HG03060 (cell line): ENCODE measurements around the gene LIPN.

Source experiments
- ATAC-seq: cut with Tn5 transposase; IDR thresholded peaks from one replicate; pipeline ENCODE4 v1.9.1; 2021; ENCODE audit warnings: low read depth, moderate number of reproducible peaks; ENCODE audit not compliant: unreplicated experiment

LIPN gene

DNA sequence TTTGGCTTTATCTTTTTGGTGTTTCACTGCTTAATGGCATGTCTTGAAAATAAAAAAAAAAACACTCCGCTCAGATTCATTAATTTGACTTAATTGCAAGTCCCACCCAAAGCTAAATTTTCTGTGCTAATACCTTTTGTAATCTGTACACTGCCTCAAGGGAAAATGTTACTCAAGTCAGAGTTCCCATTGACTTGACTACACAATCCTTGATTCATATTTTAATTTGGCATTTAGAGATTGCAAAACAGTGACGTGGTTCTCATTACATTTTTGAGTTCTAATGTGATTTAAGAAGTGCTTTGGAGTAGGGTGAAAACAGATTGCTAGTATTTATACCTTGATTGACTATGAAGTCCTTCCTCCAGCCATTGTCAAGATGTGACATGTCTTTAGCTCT is 21.4 kb downstream of the LIPN start:
- ATAC-seq: no peak

DNA sequence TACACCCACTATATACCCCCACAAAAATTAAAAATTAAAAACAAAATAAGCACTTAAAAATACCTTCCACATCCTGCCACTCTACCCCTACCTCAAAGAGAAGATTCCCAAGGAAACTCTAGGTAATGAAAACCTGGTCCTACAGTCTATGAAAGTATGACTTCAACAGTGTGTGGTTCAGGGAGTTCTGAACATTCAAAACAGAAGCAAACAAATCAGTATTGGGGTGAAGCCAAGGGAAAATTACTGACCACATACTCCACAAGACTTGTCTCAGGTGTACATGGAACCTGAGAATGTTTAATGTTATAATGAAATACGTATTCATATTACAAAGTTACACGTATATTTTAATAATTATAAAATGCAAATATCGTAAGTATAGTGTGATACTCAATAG is 22.4 kb downstream of the LIPN start:
- no peak for ATAC-seq

DNA sequence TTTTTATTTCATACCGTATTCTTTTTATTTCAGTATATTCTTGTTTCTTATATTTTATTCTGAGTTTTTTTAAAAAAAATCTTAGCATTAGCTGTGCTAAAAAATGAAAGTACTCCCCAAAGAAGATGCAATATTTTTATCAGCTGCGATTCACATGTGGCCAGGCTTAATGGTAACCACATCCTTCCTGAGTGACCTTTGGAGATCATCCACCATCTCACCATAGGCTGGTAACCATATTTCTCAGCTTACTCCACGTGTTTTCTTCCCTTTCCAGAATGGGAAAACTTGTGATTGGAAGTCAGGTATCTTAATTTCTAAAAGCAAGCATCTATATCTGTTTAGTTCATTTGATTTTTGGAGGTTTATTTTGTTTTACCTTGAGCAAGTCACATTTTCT is 23.9 kb downstream of the LIPN start:
- no peak for ATAC-seq

DNA sequence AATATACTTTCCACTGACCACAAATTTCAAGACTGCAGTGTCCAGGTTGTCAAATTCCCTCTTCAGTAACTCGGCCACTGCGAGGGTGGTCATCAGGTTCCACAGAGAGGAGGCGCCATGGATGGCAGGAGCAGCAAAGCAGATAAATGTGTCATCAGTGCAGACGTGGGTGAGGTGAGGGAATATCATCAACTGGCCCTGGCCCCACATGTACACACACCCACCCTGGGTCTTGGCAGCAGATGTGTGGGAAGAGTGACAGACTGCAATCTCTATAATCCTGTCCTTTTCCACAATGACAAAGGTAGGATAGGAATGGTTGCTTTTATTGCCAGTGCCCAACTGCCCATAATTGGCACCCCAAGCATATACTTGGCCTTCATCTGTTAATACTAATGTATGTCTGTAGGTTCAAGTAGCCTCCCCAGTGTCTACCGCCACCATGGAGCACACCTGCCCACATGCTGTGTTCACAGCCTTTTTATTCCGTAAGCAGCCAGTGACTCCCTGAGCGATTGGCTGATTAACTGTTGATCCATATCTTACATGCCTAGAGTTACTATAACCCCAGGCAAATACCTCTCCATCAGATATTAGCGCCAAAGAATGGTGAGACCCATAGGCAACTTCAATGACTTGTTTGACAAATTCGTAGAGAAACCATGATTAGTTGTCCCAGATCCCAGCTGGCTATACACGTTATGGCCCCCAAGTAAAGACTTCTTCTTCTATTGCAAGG is 26.4 kb downstream of the LIPN start:
- no peak for ATAC-seq

DNA sequence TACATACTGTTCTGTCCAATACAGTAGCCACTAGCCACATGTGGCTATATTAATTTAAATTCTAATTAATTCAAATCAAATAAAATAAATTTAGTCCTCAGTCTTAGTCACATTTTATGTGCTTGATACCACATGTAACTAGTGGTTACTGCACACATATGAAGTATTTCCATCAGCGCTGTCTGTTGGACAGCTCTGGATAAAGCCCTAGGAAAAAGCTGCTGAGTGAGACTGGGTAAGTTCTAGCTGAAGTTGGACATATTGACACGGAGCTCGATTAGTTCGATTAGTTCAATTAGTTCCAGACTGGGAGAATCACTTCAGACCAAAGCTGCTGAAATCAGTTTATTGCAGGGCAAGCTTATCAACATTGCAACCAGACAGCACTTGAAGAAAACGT is 27.6 kb downstream of the LIPN start:
- no peak for ATAC-seq

DNA sequence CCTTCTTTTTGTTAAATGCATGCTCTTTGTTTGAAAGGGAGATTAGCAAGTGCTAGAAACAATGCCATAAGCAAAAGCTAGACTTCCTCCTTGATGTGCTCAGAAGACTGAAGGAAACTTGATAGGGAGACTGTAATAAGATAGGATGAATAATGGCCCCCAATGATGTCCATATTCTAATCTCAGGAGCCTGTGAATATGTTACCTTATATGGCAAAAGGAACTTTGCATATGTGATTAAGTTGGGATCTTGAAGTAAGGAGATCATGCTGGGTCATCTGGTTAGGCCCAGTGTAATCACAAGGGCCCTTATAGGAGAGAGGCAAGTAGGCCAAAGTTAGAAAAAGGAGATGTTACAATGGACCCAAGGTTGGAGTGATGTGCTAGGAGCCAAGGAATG is 29.1 kb downstream of the LIPN start:
- ATAC-seq: no peak

DNA sequence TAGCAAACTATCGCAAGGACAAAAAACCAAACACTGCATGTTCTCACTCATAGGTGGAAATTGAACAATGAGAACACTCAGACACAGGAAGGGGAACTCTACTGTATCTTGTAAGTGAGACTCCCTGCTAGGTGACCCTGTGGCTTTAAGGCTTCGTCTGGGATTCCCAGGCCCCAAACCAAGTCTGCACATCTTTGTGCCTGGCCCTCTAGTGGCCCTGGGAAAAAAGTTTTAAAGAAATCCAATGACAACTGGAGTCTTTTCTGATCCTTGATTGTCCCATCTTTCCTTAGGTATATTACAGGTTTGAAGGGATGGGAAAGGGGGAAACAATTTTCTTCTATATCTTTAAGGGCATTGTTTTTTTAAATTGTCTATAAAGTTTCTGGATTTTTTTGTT is 32.1 kb downstream of the LIPN start:
- ATAC-seq: no peak

DNA sequence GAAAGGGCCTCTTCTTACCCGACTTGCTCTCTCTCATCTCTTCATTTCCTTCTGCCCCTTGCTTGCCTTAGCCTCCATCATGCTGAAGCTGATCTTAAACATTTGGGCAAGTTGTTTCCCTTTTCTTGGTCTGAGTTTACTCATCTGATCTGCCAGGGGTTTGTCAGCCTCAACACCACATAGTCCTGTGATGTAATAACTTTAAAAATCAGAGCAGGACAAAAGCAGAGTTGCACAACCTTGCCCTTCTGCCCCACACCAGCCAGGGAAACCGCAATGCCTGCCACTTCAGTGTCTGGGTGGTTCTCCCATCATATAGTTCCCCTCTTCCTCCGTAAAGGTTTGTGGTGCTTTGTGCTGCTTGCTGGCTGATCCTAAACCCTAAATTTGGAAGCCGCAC is 32.8 kb downstream of the LIPN start:
- no peak for ATAC-seq

DNA sequence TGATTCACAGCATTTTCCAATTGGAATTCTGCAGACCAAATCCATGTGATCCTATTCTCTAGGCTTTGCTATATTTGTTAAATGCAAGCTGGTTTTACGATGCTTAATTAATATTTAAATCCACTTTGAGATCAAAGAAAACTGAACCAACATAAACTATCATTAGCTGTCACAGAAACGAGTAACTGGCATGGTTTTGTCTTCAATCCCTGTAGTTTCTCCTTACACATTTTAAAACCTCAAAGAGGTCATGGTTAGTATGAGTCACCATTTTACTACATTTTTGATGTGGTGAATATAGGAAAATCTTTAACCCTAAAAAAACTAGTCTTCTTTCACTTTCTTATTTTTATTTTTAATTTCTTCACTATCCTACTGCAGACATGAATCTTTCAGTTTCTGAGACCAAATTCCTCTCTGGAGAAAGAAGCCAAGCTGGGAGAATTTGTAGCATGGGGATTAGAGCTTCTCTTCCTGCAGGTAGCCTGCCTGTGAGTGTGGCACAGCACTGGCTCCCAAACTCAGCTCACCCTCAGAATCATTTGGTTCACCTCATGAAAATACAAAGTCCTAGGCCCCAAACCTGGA is 34.0 kb downstream of the LIPN start:
- no peak for ATAC-seq

DNA sequence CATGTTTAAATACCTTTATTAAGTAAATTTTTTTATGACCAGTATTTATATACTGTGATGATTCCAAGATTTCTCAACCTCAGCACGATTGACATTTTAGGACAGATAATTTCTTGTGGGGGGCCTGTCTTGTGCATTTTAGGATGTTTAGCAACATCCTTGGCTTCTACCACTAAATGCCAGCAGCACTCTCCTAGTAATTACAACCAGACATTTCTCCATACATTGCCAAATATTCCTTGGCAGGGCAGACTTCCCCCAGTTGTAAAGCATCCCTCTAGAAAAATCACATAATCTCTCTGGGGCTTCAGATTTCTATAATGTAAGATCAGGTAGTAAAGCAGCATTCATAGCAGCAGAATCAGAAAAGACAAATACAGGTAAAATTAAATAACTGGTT is 34.9 kb downstream of the LIPN start:
- no peak for ATAC-seq

DNA sequence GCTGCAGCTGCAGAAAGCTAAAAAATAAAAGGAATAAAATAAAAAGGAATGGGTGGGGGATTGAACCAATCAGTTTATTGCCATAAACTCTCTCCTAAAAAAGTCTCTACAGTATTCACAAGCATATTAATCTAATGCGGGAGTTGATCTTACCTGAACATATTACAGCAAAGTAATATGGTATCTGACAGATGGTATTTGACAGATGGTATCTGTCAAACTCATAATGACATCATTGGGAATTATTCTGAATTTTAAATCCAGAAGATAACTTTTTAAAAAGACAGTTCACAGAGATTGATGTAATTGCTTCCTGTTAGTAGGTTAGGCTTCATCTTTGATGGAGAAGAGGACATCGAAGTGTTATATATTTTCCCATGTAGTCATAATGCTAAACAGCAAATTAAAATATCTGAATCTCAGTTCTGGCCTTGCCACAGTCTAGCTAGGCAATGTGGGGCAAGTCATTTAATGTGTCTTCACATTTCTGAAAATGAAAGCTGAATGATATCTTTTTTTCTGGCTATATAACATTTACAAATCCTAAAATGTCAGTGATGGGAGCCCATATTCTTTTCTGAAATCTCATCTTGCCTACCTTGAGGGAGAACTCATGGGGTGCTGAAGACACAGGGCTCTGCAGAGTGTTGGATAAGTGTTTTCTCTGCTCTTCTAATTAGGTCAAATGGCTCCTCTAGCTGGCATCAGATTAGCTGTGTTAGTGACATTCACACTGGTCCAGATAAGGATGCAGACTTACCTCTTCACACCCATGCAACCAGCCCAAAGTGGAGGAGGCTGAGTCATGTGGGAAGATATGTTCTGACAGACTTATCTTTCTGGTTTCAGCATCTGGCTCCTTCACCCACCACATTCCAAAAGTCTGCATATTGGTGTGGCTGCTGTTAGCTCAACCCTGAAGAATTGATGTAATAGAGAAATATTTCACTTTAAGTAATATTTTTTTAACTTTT is 40.6 kb downstream of the LIPN start:
- ATAC-seq: no peak

DNA sequence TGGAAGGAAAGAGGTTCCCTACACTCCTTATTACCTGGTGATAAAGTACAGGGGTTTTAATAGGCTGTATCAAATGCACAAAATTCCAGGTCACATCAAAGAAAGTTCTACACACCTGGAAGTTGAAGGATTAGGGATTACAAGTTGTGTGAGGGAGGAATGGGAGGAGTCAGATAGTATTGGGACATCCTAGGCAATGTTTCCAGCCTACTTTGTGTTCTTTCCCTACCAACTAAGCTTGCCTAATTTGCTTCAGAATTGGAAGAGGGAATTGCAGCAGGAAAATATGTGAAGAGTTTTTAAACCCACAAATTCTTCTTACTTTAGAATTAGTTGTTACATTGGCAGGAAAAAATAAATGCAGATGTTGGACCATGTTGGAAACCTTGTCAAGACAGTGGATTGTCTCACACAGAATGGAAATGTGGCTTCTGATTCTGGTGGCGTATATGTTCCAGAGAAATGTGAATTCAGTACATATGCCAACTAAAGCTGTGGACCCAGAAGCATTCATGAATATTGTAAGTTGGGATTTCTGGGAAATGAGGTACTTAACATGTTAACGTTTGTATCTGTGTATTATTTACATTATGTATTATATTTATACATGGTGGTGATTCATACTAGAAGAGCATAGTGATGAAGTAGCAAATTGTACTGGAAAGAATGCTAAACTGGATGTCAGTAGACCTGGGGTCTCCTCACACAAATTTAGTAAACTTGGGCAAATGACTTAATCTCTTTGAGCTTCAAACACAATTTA is 42.9 kb downstream of the LIPN start, which contains the start of gene LIPM:
Gene LIPM, plus strand, starts transcription at position 208 of the 763 bp plus-strand sequence. Its CDS starts 167 bp downstream, at position 375.
- no peak for ATAC-seq

DNA sequence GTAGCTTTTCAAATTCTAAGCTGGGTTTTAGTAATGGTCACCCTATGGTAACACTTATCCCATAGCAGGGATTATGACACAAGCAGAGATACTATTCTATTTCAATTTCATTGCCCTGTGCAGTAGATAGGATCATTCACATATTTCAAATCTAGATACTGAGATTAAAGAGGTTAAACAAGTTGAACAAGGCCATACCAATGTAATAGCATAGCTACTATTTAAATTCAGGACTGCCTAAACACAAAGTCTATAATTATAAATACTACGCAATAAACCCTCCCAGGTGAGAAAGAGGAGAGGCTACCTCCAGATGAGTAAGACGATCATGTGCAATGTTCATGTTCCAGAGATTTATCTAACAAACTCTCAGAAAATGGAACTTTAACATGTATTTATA is 43.8 kb downstream of the LIPN start:
- no peak for ATAC-seq

DNA sequence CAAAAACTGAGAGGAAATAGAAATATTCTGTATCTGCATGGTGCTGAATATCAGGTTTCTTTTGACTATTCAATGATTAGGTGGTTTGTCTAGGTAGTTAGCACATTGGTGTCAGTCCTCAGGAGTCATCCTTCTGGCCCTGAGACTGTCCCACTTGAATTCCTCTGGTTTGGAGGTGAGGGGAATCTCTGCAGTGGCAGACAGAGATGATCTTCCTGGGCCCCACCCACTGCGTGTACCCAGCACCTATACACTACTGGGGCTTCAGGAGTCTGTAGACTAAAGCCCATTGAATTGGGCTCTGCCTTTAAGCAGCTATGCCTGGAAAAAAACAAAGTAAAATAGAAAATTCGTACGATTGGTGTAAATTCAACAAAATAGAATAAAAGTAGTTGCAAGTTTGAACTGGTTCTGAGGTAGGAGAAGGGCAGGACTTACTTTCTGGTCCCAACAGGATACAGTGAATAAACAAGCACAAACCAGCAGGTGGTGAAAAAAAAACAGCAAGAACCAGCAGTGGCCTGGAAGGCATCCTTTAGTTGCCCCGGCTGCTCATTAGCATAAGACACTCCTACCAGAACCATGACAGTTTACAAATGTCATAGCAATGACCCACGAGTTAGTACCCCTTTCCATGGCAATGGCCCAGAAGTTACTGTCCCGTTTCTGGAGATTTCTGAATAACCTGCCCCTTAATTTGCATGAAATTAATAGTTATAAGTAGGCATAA is 44.4 kb downstream of the LIPN start:
- ATAC-seq: no peak

DNA sequence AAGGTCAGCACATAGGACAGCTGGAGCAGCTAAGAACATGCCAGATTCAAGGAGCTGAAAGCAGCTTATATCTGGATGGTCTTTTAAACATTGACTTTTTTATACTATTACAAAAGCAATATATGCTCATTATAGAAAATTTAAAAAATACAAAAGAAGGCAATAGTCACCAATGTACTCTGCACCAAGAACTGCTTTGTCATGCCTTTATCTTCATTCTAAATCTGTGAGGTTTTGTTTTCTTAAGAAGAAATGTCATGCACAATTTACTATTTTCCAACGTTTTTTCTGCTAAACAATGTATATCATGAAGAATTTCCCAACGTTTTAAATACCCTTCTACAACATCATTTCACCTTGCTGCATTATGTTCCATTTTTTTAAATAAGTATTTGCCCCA is 45.5 kb downstream of the LIPN start:
- no peak for ATAC-seq

DNA sequence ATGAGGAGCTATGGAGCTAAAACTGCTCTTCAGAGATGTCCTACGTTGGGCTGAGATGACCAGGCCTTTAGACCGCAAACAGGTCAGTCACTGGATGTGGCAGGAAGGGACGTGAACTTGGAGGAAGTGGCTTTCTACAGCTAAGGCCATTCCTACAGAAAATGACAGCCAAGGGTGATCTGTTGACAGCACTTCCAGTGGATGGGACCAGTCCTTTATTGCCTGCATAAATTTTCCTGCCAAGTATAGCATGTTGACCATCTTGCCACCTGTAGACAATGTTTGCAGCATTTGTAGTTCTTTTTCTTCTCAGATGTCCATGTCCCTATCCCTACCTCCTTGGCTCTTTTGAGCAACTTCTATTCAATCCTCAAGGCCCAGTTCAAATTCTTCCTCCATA is 46.1 kb downstream of the LIPN start:
- ATAC-seq: no peak

DNA sequence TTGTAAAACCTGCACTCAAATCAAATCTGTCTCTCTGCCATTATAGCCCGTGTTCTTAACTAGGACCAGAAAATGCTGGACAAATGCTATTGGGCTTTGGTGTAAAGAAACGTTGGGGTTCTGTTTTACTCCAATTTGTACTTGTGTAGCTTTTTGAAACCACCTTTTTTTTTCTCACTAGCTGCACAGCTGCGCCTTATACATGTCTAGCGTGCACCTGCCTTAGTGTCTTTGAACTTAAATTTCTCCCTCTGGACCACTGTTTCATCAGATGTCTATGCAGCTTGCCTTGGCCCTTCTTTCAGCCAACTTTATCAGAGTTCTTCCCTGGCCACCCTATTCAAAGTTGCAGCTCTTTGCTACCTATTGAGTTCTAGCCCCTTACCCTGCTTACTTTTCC is 49.8 kb downstream of the LIPN start:
- no peak for ATAC-seq

DNA sequence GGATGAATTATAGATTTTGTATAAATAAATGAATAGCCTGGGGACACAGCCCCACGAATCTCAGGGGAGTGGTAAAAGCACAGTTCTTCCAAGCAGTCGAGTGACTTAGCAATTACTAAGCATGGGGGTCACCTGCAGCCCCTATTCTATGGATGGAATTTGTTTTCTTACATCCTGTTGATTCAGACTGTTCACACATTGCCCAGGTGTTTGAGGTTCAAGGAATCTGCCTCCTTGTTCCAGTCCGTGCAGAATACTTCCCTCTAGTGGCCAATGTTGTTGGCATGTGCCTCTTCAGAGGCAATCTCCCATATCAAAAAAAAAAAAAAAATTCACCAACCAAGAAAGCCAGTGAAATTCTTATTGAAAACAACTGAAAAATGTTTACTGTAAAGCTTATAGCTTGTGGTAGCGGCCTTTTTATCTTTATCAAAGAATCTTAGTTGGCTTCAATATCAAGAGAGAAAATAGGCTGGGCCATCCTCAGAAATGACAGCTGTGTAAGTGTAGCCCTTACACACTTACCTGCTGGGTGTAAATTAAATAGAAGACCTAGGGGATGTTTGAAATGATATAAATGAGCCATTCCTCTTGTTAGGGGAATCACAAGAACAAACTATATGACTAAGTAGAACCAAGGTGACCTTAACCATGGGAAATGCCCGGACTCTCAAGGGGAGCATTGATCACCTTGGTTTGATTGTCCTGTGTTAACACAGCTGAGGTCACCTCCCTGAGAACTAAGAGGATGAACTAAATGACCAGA is 50.6 kb downstream of the LIPN start:
- ATAC-seq: no peak

DNA sequence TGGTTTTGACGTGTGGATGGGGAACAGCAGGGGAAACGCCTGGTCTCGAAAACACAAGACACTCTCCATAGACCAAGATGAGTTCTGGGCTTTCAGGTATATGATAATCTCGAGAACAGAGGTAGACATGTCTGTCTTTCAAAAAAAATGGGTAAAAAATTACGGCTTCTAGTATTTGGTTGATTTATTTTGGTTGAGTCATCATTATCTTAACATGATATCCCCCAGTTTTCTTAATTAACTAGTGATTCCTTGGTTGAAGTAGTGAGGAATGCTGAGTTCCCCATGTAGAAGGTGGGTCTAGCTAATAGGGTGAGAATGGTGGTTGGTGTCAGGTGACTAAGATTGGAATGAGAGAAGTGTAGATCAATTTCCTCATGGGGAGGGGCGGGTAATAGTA is 53.4 kb downstream of the LIPN start:
- no peak for ATAC-seq
